Keratinocyte (primary cell): ENCODE results near the gene KCNH8. TPM values are rescaled to one million over a fixed set of nuclear protein-coding genes. Genes with fewer than 3 reads are reported as not detected.

Source experiments
- DNase-seq: peaks from one replicate; pipeline ENCODE4 v3.0.0-alpha.2; 2011; ENCODE audit warnings: low read depth, missing footprints, low spot score
- FAIRE-seq: peaks from 2 replicates; lab custom pipeline; 2011; peaks lifted over from hg19 to GRCh38; lab: Jason Lieb, UNC
- H2AFZ ChIP-seq: 2 replicates; pipeline ENCODE4 v1.6.0; 2012; ENCODE audit warnings: low read length, control low read depth, inconsistent platforms; ENCODE audit not compliant: control insufficient read depth
- H3K27ac ChIP-seq: 2 replicates; pipeline ENCODE4 v1.5.1; 2011; ENCODE audit warnings: low read length; ENCODE audit not compliant: control insufficient read depth, insufficient read depth
- H3K27me3 ChIP-seq: 3 replicates; pipeline ENCODE4 v1.6.0; 2011; ENCODE audit warnings: low read length; ENCODE audit not compliant: control insufficient read depth, insufficient read depth; ENCODE audit errors: extremely low read depth
- H3K36me3 ChIP-seq, 2 experiments: 2 replicates in 1 of 2; 3 replicates in 1 of 2; pipeline ENCODE4 v1.5.1; 2011; ENCODE audit warnings: low read length in 2 of 2, mild to moderate bottlenecking in 1 of 2; ENCODE audit not compliant: control insufficient read depth in 2 of 2, insufficient read depth in 2 of 2; ENCODE audit errors: extremely low read depth in 1 of 2
- H3K4me1 ChIP-seq: 3 replicates; pipeline ENCODE4 v1.5.1; 2011; ENCODE audit warnings: low read length; ENCODE audit not compliant: control insufficient read depth, insufficient read depth; ENCODE audit errors: extremely low read depth
- H3K4me2 ChIP-seq: 3 replicates; pipeline ENCODE4 v1.6.0; 2011; ENCODE audit warnings: low read depth, low read length; ENCODE audit not compliant: control insufficient read depth, insufficient read depth; ENCODE audit errors: extremely low read depth
- H3K4me3 ChIP-seq, 3 experiments: fragments of 200-600 bp in 1 of 3; sonication (generic) in 1 of 3; 2 replicates in 2 of 3; 3 replicates in 1 of 3; pipeline ENCODE4 v1.5.1; 2011 to 2016; ENCODE audit warnings: low read length in 3 of 3, mild to moderate bottlenecking in 3 of 3, control low read depth in 2 of 3, inconsistent platforms in 1 of 3, low read depth in 1 of 3, mixed read lengths in 1 of 3, mixed run types in 1 of 3, moderate library complexity in 1 of 3; ENCODE audit not compliant: control insufficient read depth in 2 of 3, insufficient read depth in 2 of 3; ENCODE audit errors: extremely low read depth in 1 of 3
- H3K79me2 ChIP-seq: 2 replicates; pipeline ENCODE4 v1.6.0; 2012; ENCODE audit warnings: low read length; ENCODE audit not compliant: control insufficient read depth, insufficient read depth
- H3K9ac ChIP-seq: 3 replicates; pipeline ENCODE4 v1.6.0; 2011; ENCODE audit warnings: low read length; ENCODE audit not compliant: control insufficient read depth, insufficient read depth; ENCODE audit errors: extremely low read depth
- H3K9me1 ChIP-seq: 3 replicates; pipeline ENCODE4 v1.6.0; 2011; ENCODE audit warnings: low read length; ENCODE audit not compliant: control insufficient read depth, insufficient read depth; ENCODE audit errors: extremely low read depth
- H3K9me3 ChIP-seq: 2 replicates; pipeline ENCODE4 v1.5.1; 2012; ENCODE audit warnings: low read depth, low read length; ENCODE audit not compliant: control insufficient read depth
- H4K20me1 ChIP-seq: 3 replicates; pipeline ENCODE4 v1.6.0; 2011; ENCODE audit warnings: low read length; ENCODE audit not compliant: control insufficient read depth, insufficient read depth; ENCODE audit errors: extremely low read depth
- CTCF ChIP-seq, 3 experiments: IDR thresholded peaks in 1 of 3; conservative IDR thresholded peaks in 1 of 3; optimal IDR thresholded peaks in 1 of 3; 2 replicates in 2 of 3; 3 replicates in 1 of 3; pipeline versions ENCODE3 to v1.5.1; 2011; ENCODE audit warnings: low read length in 3 of 3, mild to moderate bottlenecking in 3 of 3, moderate library complexity in 2 of 3, control low read depth in 1 of 3, inconsistent platforms in 1 of 3; ENCODE audit not compliant: insufficient read depth in 2 of 3; ENCODE audit errors: extremely low read depth in 1 of 3
- EZH2 ChIP-seq: IDR thresholded peaks from one replicate; pipeline ENCODE4 v1.6.1; 2012; ENCODE audit warnings: inconsistent platforms, mild to moderate bottlenecking, low read length, moderate library complexity
- dilution Hi-C: fragments of 300-500 bp; cut with MboI; formaldehyde crosslinking; loops from one replicate; pipeline ENCODE4 v1.7.0; 2020; ENCODE audit warnings: low sequenced_read_pairs; ENCODE audit not compliant: extremely low pct_ligation_motif_present
- polyA plus RNA-seq, 5 experiments: library from polyadenylated mRNA; depleted of rRNA in 3 of 5; stranded (reverse) in 3 of 5; stranded (forward) in 1 of 5; unstranded in 1 of 5; fragments of >200 nt; gene quantifications; 1 replicate in 1 of 5; 2 replicates in 3 of 5; 3 replicates in 1 of 5; pipeline versions ENCODE4 v1.2.1 to v1.2.3, GENCODE V29; 2011 to 2012; ENCODE audit warnings: missing spikeins in 2 of 5, low read depth in 1 of 5, low replicate concordance in 1 of 5

KCNH8 gene
- polyA plus RNA-seq, 1 donor (not counting 4 experiments of a cell fraction or from before 2014, with no cell fraction given): not detected

GRCh38 chr3:19202303-19202702 is 54.0 kb downstream of the KCNH8 start:
- no peak overlapping the region for H3K4me2 ChIP-seq
- no peaks in the 10 kb centered on the region for H4K20me1 ChIP-seq
- no peaks in the 10 kb centered on the region for H3K9me1 ChIP-seq
- H3K27ac ChIP-seq: no peak overlapping the region
- dilution Hi-C loops: no loop called here
- H3K79me2 ChIP-seq: no peaks in the 10 kb centered on the region
- FAIRE-seq (no peak), DNase-seq (no peak)
- H3K36me3 ChIP-seq: no peaks in the 10 kb centered on the region
- H3K9ac ChIP-seq: no peak overlapping the region
- no peak overlapping the region for H2AFZ ChIP-seq
- no peak overlapping the region for H3K4me3 ChIP-seq
- H3K9me3 ChIP-seq: no peaks in the 10 kb centered on the region
- no peaks in the 10 kb centered on the region for H3K27me3 ChIP-seq
- no peaks in the 10 kb centered on the region for H3K4me1 ChIP-seq
- TF ChIP-seq CTCF (optimal IDR thresholded peaks at IDR 0.05 in 1 of 3, IDR thresholded peaks at IDR 0.05 in 1 of 3, conservative IDR thresholded peaks at IDR 0.05 in 1 of 3; ENCODE audit: extremely low read depth in 1 of 3, insufficient read depth in 2 of 3, low read length in 3 of 3) (no peak), EZH2 (no peak)

- Histone ChIP-seq H3K27ac (no peak overlapping the region), H3K4me2 (no peak overlapping the region), H3K4me3 (no peak overlapping the region), H3K9me3 (no peaks in the 10 kb centered on the region), H3K79me2 (no peaks in the 10 kb centered on the region), H3K36me3 (no peaks in the 10 kb centered on the region), H3K27me3 (no peaks in the 10 kb centered on the region), H3K9ac (no peak overlapping the region), H3K9me1 (no peaks in the 10 kb centered on the region), H3K4me1 (no peaks in the 10 kb centered on the region), H2AFZ (no peak overlapping the region), H4K20me1 (no peaks in the 10 kb centered on the region)
- TF ChIP-seq EZH2: no peak
- TF ChIP-seq CTCF (optimal IDR thresholded peaks at IDR 0.05 in 1 of 3, IDR thresholded peaks at IDR 0.05 in 1 of 3, conservative IDR thresholded peaks at IDR 0.05 in 1 of 3; ENCODE audit: extremely low read depth in 1 of 3, insufficient read depth in 2 of 3, low read length in 3 of 3): no peak
- FAIRE-seq: no peak
- no peak for DNase-seq
- dilution Hi-C loops: no loop called here
Observed at GRCh38 chr3:19202754-19203153, 54.4 kb downstream of the KCNH8 start.
